Heart left ventricle (tissue), 16 donors: Measurements from ENCODE around the gene UBE4B. TPM values are rescaled to one million over a fixed set of nuclear protein-coding genes. Genes with fewer than 3 reads are reported as not detected.

Experiments
- ATAC-seq, 4 donors: fragments of 200-7000 bp; cut with Tn5 transposase; one replicate each; pipeline ENCODE4 v1.9.1; 2020 to 2022; ENCODE audit warnings: moderate library complexity in 4 of 4, mild to moderate bottlenecking in 3 of 4, moderate number of reproducible peaks in 1 of 4
- DNase-seq, 5 donors: peaks; one replicate each; pipeline ENCODE4 v3.0.0-alpha.2; 2020
- H3K27ac ChIP-seq, 12 donors: fragments of 200-600 bp; sonication (generic) in 4 of 12; one replicate each; pipeline versions ENCODE4 v1.5.0 to v1.8.0; 2016 to 2022; ENCODE audit warnings: mild to moderate bottlenecking in 2 of 12
- H3K27me3 ChIP-seq, 9 donors: fragments of 200-600 bp; sonication (generic) in 2 of 9; one replicate each; pipeline versions ENCODE4 v1.5.1 to v1.8.0; 2016 to 2022; ENCODE audit warnings: mild to moderate bottlenecking in 3 of 9
- H3K36me3 ChIP-seq, 9 donors: fragments of 200-600 bp; sonication (generic) in 2 of 9; one replicate each; pipeline versions ENCODE4 v1.5.0 to v1.8.0; 2018 to 2022; ENCODE audit warnings: mild to moderate bottlenecking in 2 of 9
- H3K4me1 ChIP-seq, 12 donors: fragments of 200-600 bp; sonication (generic) in 4 of 12; one replicate each; pipeline versions ENCODE4 v1.5.0 to v1.8.0; 2016 to 2022; ENCODE audit warnings: mild to moderate bottlenecking in 3 of 12
- H3K4me3 ChIP-seq, 12 donors: fragments of 200-600 bp; sonication (generic) in 4 of 12; one replicate each; pipeline versions ENCODE4 v1.5.0 to v1.8.0; 2017 to 2022; ENCODE audit warnings: mild to moderate bottlenecking in 9 of 12, moderate library complexity in 4 of 12
- H3K9me3 ChIP-seq, 12 donors: fragments of 200-600 bp; sonication (generic) in 4 of 12; one replicate each; pipeline versions ENCODE4 v1.5.0 to v1.8.0; 2016 to 2022; ENCODE audit warnings: mild to moderate bottlenecking in 1 of 12
- CTCF ChIP-seq, 12 donors: fragments of 200-600 bp; sonication (generic) in 4 of 12; IDR thresholded peaks; one replicate each; pipeline versions ENCODE4 v1.5.0 to v1.8.0; 2018 to 2022; ENCODE audit warnings: antibody characterized with exemption in 12 of 12, mild to moderate bottlenecking in 5 of 12
- POLR2A ChIP-seq, 2 donors: fragments of 450-650 bp; IDR thresholded peaks; one replicate each; pipeline ENCODE4 v1.6.1; 2017; ENCODE audit warnings: antibody characterized with exemption in 2 of 2, mild to moderate bottlenecking in 2 of 2, moderate library complexity in 2 of 2
- WGBS, 4 donors: extraction: QIAGEN DNeasy Blood & Tissue Kit in 2 of 4; methylation state at CpG; one replicate each; pipeline versions ENCODE4 v1.1.5 to v1.1.7; 2013 to 2018; 5-methylcytosine and 5-hydroxymethylcytosine counted together
- intact Hi-C, 10 donors: fragments of 100-400 bp; cut with DNase I; formaldehyde crosslinking; loops; one replicate each; pipeline versions ENCODE4 v1.11.1 to v1.14.2; 2022
- polyA plus RNA-seq, 2 donors: library from polyadenylated mRNA; stranded (reverse); fragments of 200-250 nt; gene quantifications; one replicate each; pipeline ENCODE4 v1.2.3, GENCODE V29; 2013
- total RNA-seq, 9 donors: library from RNA; depleted of rRNA in 2 of 9; stranded (reverse); fragments of >200 nt in 2 of 9; fragmentation: NEBNext Ultra II Directional in 3 of 9; extraction: Animal tissue kit (Norgen Biotek cat#: 25700) in 3 of 9; gene quantifications; one replicate each; pipeline versions ENCODE4 v1.1.0 to v1.2.4, GENCODE V29; 2016 to 2023
- donor health status: ischemic (EF 13 %, LVEDD 7.1; RV severe dilation, severe dysfunction).
- donor health status: healthy with polysubstance abuse.
- donor health status: DM: no; HTN: yes; CAD: no.
- donor health status: DM: no; HTN: no; CAD: no.
- donor health status: ischemic (EF 25% LVEDD 6.9; RV normal size, moderate dysfunction).
- donor health status: ischemic (EF 25% LVEDD 5.7; RV mildly dilated, moderate dysfunction).
- donor health status: healthy.
- donor health status: DM: yes; HTN: yes; CAD: no.
- donor health status: ischemic (EF 35%, LVEDD 5.7; RV mildly dilated, moderate dysfunction).
- donor health status: nonischemic (EF 11% LVEDD 7.7; RV severe dilation, severe dysfunction).
- donor health status: DM: yes; HTN: yes; CAD: no.
- donor health status: PGD.
- donor health status: ischemic (EF 29% LVEDD 5.4; RV normal size, mild dysfunction).
- donor health status: nonischemic (EF 23%, LVEDD 6.1; RV moderate dilation, normal function).

The UBE4B gene
- total and polyA plus RNA-seq, 11 donors: 18.5 to 132 (median 67.3) TPM

- H3K36me3 ChIP-seq: no peaks in the 10 kb centered on the region
- DNase-seq: peak; percentile 90 to 98 (median 93)
- no peaks in the 10 kb centered on the region for H3K27me3 ChIP-seq
- peak overlapping the region; percentile 97 to 100 (median 99) for H3K27ac ChIP-seq
- peak overlapping the region; percentile 80 to 97 (median 94) for H3K4me3 ChIP-seq
- WGBS, 4 donors: 0 to 1% (median 1%) methylated on average over 30 to 69 of the region's 69 CpGs
- H3K4me1 ChIP-seq: peaks cover 0 to 54% (median 39%) of the 10 kb centered on the region in 12 donors
- ATAC-seq: peak; percentile 70 to 75 (median 74)
- intact Hi-C loops: loop anchor here (1.0 to 10.0 kb wide), 11 partner anchors 41 to 301 kb away; partner anchors contain the start of gene CTNNBIP1 (in 1 of the 10)
- no peaks in the 10 kb centered on the region for H3K9me3 ChIP-seq
- no peak for TF ChIP-seq POLR2A (IDR thresholded peaks at IDR 0.05)
- no peak for TF ChIP-seq CTCF (IDR thresholded peaks at IDR 0.05)
Measured at GRCh38 chr1:10210841-10211804, 178.4 kb downstream of the UBE4B start.

- intact Hi-C loops: loop anchor here (1.0 to 10.0 kb wide), 9 partner anchors 40 to 127 kb away; no protein-coding TSS in a partner anchor
- DNase-seq (peak in 1 of 5 donors; percentile 10), ATAC-seq (peak in 1 of 4 donors; percentile 1)
- H3K27ac ChIP-seq: peak overlapping the region; percentile 97 to 100 (median 99)
- H3K4me3 ChIP-seq: peak overlapping the region; percentile 80 to 97 (median 94)
- no peaks in the 10 kb centered on the region for H3K9me3 ChIP-seq
- 7 to 17% (median 11%) methylated on average over 11 of the region's 11 CpGs for WGBS, 4 donors
- H3K36me3 ChIP-seq: no peaks in the 10 kb centered on the region
- TF ChIP-seq CTCF (IDR thresholded peaks at IDR 0.05) (no peak), POLR2A (IDR thresholded peaks at IDR 0.05) (peak in 1 of 2 donors; percentile 9)
- peaks cover 5 to 61% (median 47%) of the 10 kb centered on the region in 12 donors for H3K4me1 ChIP-seq
- no peaks in the 10 kb centered on the region for H3K27me3 ChIP-seq
Measured at GRCh38 chr1:10211805-10212410, 179.2 kb downstream of the UBE4B start.

GRCh38 chr1:10212476-10212875, 179.7 kb downstream of the UBE4B start:
- intact Hi-C loops: loop anchor here in 9 of 10 donors (5.0 to 10.0 kb wide), 7 partner anchors 40 to 125 kb away; no protein-coding TSS in a partner anchor
- H3K9me3 ChIP-seq: no peaks in the 10 kb centered on the region
- DNase-seq: no peak
- H3K27ac ChIP-seq: peak overlapping the region in 11 of 12 donors; percentile 97 to 100 (median 99)
- H3K4me3 ChIP-seq: peak overlapping the region in 9 of 12 donors; percentile 80 to 97 (median 94)
- no peaks in the 10 kb centered on the region for H3K36me3 ChIP-seq
- H3K4me1 ChIP-seq: peaks cover 5 to 67% (median 53%) of the 10 kb centered on the region in 12 donors
- H3K27me3 ChIP-seq: no peaks in the 10 kb centered on the region
- TF ChIP-seq POLR2A (IDR thresholded peaks at IDR 0.05) (no peak), CTCF (IDR thresholded peaks at IDR 0.05) (no peak)
- ATAC-seq: no peak
- WGBS, 4 donors: 69 to 80% (median 76%) methylated on average over 1 of the region's 1 CpG
